Skeletal muscle tissue (tissue), 4 donors: ENCODE measurements around the gene DUSP22. TPM values are rescaled to one million over a fixed set of nuclear protein-coding genes. Genes with fewer than 3 reads are reported as not detected.
"Not testable (repeated sequence)": the region's sequence is repeated elsewhere in the genome, so short reads cannot be mapped to it uniquely, and the experiment has no call there.

Experiments used
- H3K27ac ChIP-seq: one replicate; pipeline ENCODE4 v1.7.0; 2013; ENCODE audit warnings: mild to moderate bottlenecking, low read depth, low read length, inconsistent platforms
- H3K27me3 ChIP-seq, 3 donors: one replicate each; pipeline ENCODE4 v1.7.0; 2013; ENCODE audit warnings: low read length in 3 of 3; ENCODE audit not compliant: control insufficient read depth in 3 of 3, insufficient read depth in 3 of 3
- H3K36me3 ChIP-seq, 3 donors: one replicate each; pipeline ENCODE4 v1.7.0; 2013; ENCODE audit warnings: low read length in 3 of 3; ENCODE audit not compliant: control insufficient read depth in 3 of 3, insufficient read depth in 3 of 3
- H3K4me1 ChIP-seq, 3 donors: one replicate each; pipeline ENCODE4 v1.7.0; 2013; ENCODE audit warnings: low read length in 3 of 3, mild to moderate bottlenecking in 3 of 3; ENCODE audit not compliant: control insufficient read depth in 3 of 3, insufficient read depth in 3 of 3
- H3K4me3 ChIP-seq, 3 donors: one replicate each; pipeline ENCODE4 v1.7.0; 2013; ENCODE audit warnings: low read length in 3 of 3
- H3K9ac ChIP-seq, 3 donors: one replicate each; pipeline ENCODE4 v1.7.0; 2013; ENCODE audit warnings: low read length in 3 of 3, mild to moderate bottlenecking in 3 of 3, moderate library complexity in 2 of 3, low read depth in 1 of 3
- H3K9me3 ChIP-seq, 3 donors: one replicate each; pipeline ENCODE4 v1.7.0; 2013; ENCODE audit warnings: low read length in 3 of 3; ENCODE audit not compliant: control insufficient read depth in 3 of 3
- total RNA-seq: library from RNA; depleted of rRNA; stranded (reverse); fragments of >200 nt; gene quantifications from one replicate; pipeline ENCODE4 v1.2.3, GENCODE V29; 2014
- donor health status: Osteomylitis.

Gene DUSP22
- total RNA-seq, 1 donor from 2014 or later, result 17.7 TPM

GRCh38 chr6:376827-377640 is 84.7 kb downstream of the DUSP22 start:
- Histone ChIP-seq H3K4me1 (no peaks in the 10 kb centered on the region), H3K9ac (no peak overlapping the region), H3K9me3 (peaks cover 0 to 3% (median 3%) of the 10 kb centered on the region in 3 donors), H3K36me3 (no peaks in the 10 kb centered on the region), H3K27ac (no peak overlapping the region), H3K4me3 (no peak overlapping the region), H3K27me3 (peaks cover 47 to 65% (median 56%) of the 10 kb centered on the region in 3 donors)

- H3K27me3 ChIP-seq, result peaks cover 48 to 64% (median 52%) of the 10 kb centered on the region in 3 donors
- H3K4me1 ChIP-seq, H3K9ac ChIP-seq, H3K4me3 ChIP-seq, H3K27ac ChIP-seq, H3K9me3 ChIP-seq, H3K36me3 ChIP-seq: not testable (repeated sequence)
Observed at GRCh38 chr6:377641-378020, 85.3 kb downstream of the DUSP22 start.

GRCh38 chr6:378090-378957 is 86.0 kb downstream of the DUSP22 start:
- H3K36me3 ChIP-seq, result no peaks in the 10 kb centered on the region
- no peak overlapping the region for H3K9ac ChIP-seq
- H3K4me3 ChIP-seq, result no peak overlapping the region
- no peaks in the 10 kb centered on the region for H3K4me1 ChIP-seq
- H3K9me3 ChIP-seq, result peaks cover 0 to 3% (median 3%) of the 10 kb centered on the region in 3 donors
- no peak overlapping the region for H3K27ac ChIP-seq
- peaks cover 45 to 63% (median 52%) of the 10 kb centered on the region in 3 donors for H3K27me3 ChIP-seq

- Histone ChIP-seq H3K4me1 (no peaks in the 10 kb centered on the region), H3K27me3 (peaks cover 44 to 63% (median 50%) of the 10 kb centered on the region in 3 donors), H3K4me3 (no peak overlapping the region)
Observed at GRCh38 chr6:378958-379409, 86.7 kb downstream of the DUSP22 start.

GRCh38 chr6:379410-380181 is 87.3 kb downstream of the DUSP22 start:
- Histone ChIP-seq H3K36me3 (no peaks in the 10 kb centered on the region), H3K27ac (no peak overlapping the region), H3K27me3 (peaks cover 47 to 66% (median 51%) of the 10 kb centered on the region in 3 donors)

More at GRCh38 chr6:378958-379409, 86.7 kb downstream of the DUSP22 start:
- Histone ChIP-seq H3K36me3 (no peaks in the 10 kb centered on the region), H3K9ac (no peak overlapping the region), H3K9me3 (peaks cover 0 to 3% (median 3%) of the 10 kb centered on the region in 3 donors), H3K27ac (no peak overlapping the region)

GRCh38 chr6:380234-381218 is 88.2 kb downstream of the DUSP22 start:
- Histone ChIP-seq H3K27ac (no peak overlapping the region), H3K9ac (no peak overlapping the region), H3K4me1 (no peaks in the 10 kb centered on the region), H3K9me3 (peaks cover 0 to 3% (median 0%) of the 10 kb centered on the region in 3 donors), H3K36me3 (no peaks in the 10 kb centered on the region), H3K27me3 (peaks cover 49 to 65% (median 50%) of the 10 kb centered on the region in 3 donors), H3K4me3 (no peak overlapping the region)

More at GRCh38 chr6:379410-380181, 87.3 kb downstream of the DUSP22 start:
- Histone ChIP-seq H3K9me3 (peaks cover 0 to 3% (median 3%) of the 10 kb centered on the region in 3 donors), H3K4me3 (no peak overlapping the region), H3K9ac (no peak overlapping the region), H3K4me1 (no peaks in the 10 kb centered on the region)

GRCh38 chr6:381742-382461 is 89.6 kb downstream of the DUSP22 start:
- Histone ChIP-seq H3K4me1 (no peaks in the 10 kb centered on the region), H3K27me3 (peaks cover 60 to 72% (median 62%) of the 10 kb centered on the region in 3 donors), H3K36me3 (no peaks in the 10 kb centered on the region), H3K9me3 (peaks cover 0 to 3% (median 0%) of the 10 kb centered on the region in 3 donors), H3K9ac (no peak overlapping the region), H3K27ac (no peak overlapping the region), H3K4me3 (no peak overlapping the region)

- peaks cover 0 to 3% (median 0%) of the 10 kb centered on the region in 3 donors for H3K9me3 ChIP-seq
- no peak overlapping the region for H3K27ac ChIP-seq
- no peak overlapping the region for H3K9ac ChIP-seq
- peaks cover 63 to 70% (median 69%) of the 10 kb centered on the region in 3 donors for H3K27me3 ChIP-seq
- no peaks in the 10 kb centered on the region for H3K4me1 ChIP-seq
- H3K4me3 ChIP-seq, result no peak overlapping the region
- no peaks in the 10 kb centered on the region for H3K36me3 ChIP-seq
Observed at GRCh38 chr6:382883-383810, 90.9 kb downstream of the DUSP22 start.
